GM19468 (cell line): ENCODE data around the gene AKR7A3.
A peak's percentile ranks its signal among the peaks of the same experiment; 100 is the strongest.

ENCODE experiments used
- ATAC-seq: cut with Tn5 transposase; IDR thresholded peaks from one replicate; pipeline ENCODE4 v1.9.1; 2021; ENCODE audit warnings: mild to moderate bottlenecking, moderate library complexity, moderate number of reproducible peaks; ENCODE audit not compliant: unreplicated experiment; ENCODE audit errors: extremely low read depth

Gene AKR7A3

GRCh38 chr1:19321071-19321470, 32.5 kb upstream of the AKR7A3 start:
- ATAC-seq, result no peak

- ATAC-seq, result no peak
Measured at GRCh38 chr1:19319196-19319595, 30.6 kb upstream of the AKR7A3 start.

GRCh38 chr1:19317126-19317910, 28.7 kb upstream of the AKR7A3 start:
- no peak for ATAC-seq

GRCh38 chr1:19315378-19316198, 27.0 kb upstream of the AKR7A3 start:
- ATAC-seq, result no peak

GRCh38 chr1:19313961-19314882, 25.7 kb upstream of the AKR7A3 start:
- ATAC-seq, result no peak

GRCh38 chr1:19313636-19313959, 25.0 kb upstream of the AKR7A3 start:
- ATAC-seq, result no peak

GRCh38 chr1:19312782-19313635, 24.4 kb upstream of the AKR7A3 start:
- ATAC-seq, result no peak

GRCh38 chr1:19311931-19312781, 23.6 kb upstream of the AKR7A3 start, which contains the start of the genes AKR7A2 and SLC66A1:
TSS of gene AKR7A2 (minus strand) at chr1:19312144. CDS start at chr1:19312124, 20 bp downstream.
TSS of gene SLC66A1 (plus strand) at chr1:19312326. CDS start at chr1:19317678, 5,352 bp downstream.
- peak; percentile 73 for ATAC-seq

GRCh38 chr1:19311503-19311930, 22.9 kb upstream of the AKR7A3 start:
- no peak for ATAC-seq

GRCh38 chr1:19310720-19311502, 22.3 kb upstream of the AKR7A3 start:
- ATAC-seq, result no peak

GRCh38 chr1:19310061-19310460, 21.5 kb upstream of the AKR7A3 start:
- no peak for ATAC-seq

- no peak for ATAC-seq
Measured at GRCh38 chr1:19309123-19309813, 20.7 kb upstream of the AKR7A3 start.

GRCh38 chr1:19308509-19308907, 19.9 kb upstream of the AKR7A3 start:
- ATAC-seq, result no peak

- ATAC-seq, result no peak
Measured at GRCh38 chr1:19307794-19308508, 19.4 kb upstream of the AKR7A3 start.

GRCh38 chr1:19306941-19307340, 18.4 kb upstream of the AKR7A3 start:
- ATAC-seq, result no peak

GRCh38 chr1:19305880-19306279, 17.3 kb upstream of the AKR7A3 start:
- no peak for ATAC-seq
